ENCODE measurements around the gene RRAS2. TPM values are rescaled to one million over a fixed set of nuclear protein-coding genes. Genes with fewer than 3 reads are reported as not detected.

Gene RRAS2
- total RNA-seq, 1 donor from 2014 or later: 51.9 TPM

- TF ChIP-seq CTCF (IDR thresholded peaks at IDR 0.05; ENCODE audit: unreplicated experiment): no peak
- Mint-ChIP-seq H3K27me3 (ENCODE audit: low read depth) (no peaks in the 10 kb centered on the region), H3K36me3 (no peaks in the 10 kb centered on the region), H3K4me1 (peaks cover 9% of the 10 kb centered on the region), H3K9me3 (peaks cover 3% of the 10 kb centered on the region), H3K4me3 (no peak overlapping the region), H3K27ac (no peak overlapping the region)
- DNase-seq (ENCODE audit: low spot score in 2 of 2, unreplicated experiment in 2 of 2): no peak
Measured at GRCh38 chr11:14318581-14318981, 40.4 kb downstream of the RRAS2 start.

GRCh38 chr11:14317659-14318325, 41.2 kb downstream of the RRAS2 start:
- Mint-ChIP-seq H3K4me1 (peaks cover 13% of the 10 kb centered on the region), H3K9me3 (peaks cover 3% of the 10 kb centered on the region), H3K4me3 (no peak overlapping the region), H3K36me3 (no peaks in the 10 kb centered on the region), H3K27me3 (ENCODE audit: low read depth) (no peaks in the 10 kb centered on the region), H3K27ac (no peak overlapping the region)
- DNase-seq (ENCODE audit: low spot score in 2 of 2, unreplicated experiment in 2 of 2): no peak
- no peak for TF ChIP-seq CTCF (IDR thresholded peaks at IDR 0.05; ENCODE audit: unreplicated experiment)

- Mint-ChIP-seq H3K9me3 (no peaks in the 10 kb centered on the region), H3K27me3 (ENCODE audit: low read depth) (no peaks in the 10 kb centered on the region), H3K36me3 (no peaks in the 10 kb centered on the region), H3K27ac (no peak overlapping the region), H3K4me3 (no peak overlapping the region), H3K4me1 (peaks cover 14% of the 10 kb centered on the region)
- DNase-seq (ENCODE audit: low spot score in 2 of 2, unreplicated experiment in 2 of 2): no peak
- TF ChIP-seq CTCF (IDR thresholded peaks at IDR 0.05; ENCODE audit: unreplicated experiment): no peak
Measured at GRCh38 chr11:14315130-14315529, 43.9 kb downstream of the RRAS2 start.

GRCh38 chr11:14314127-14314526, 44.9 kb downstream of the RRAS2 start:
- Mint-ChIP-seq H3K4me3 (no peak overlapping the region), H3K27ac (no peak overlapping the region), H3K27me3 (ENCODE audit: low read depth) (no peaks in the 10 kb centered on the region), H3K9me3 (no peaks in the 10 kb centered on the region), H3K36me3 (no peaks in the 10 kb centered on the region), H3K4me1 (peaks cover 8% of the 10 kb centered on the region)
- no peak for DNase-seq (ENCODE audit: low spot score in 2 of 2, unreplicated experiment in 2 of 2)
- TF ChIP-seq CTCF (IDR thresholded peaks at IDR 0.05; ENCODE audit: unreplicated experiment): no peak

- Mint-ChIP-seq H3K36me3 (no peaks in the 10 kb centered on the region), H3K4me1 (peaks cover 10% of the 10 kb centered on the region), H3K9me3 (no peaks in the 10 kb centered on the region), H3K27ac (peak overlapping the region; percentile 47), H3K27me3 (ENCODE audit: low read depth) (no peaks in the 10 kb centered on the region), H3K4me3 (no peak overlapping the region)
- no peak for TF ChIP-seq CTCF (IDR thresholded peaks at IDR 0.05; ENCODE audit: unreplicated experiment)
- DNase-seq (ENCODE audit: low spot score in 2 of 2, unreplicated experiment in 2 of 2): no peak
Measured at GRCh38 chr11:14312736-14313438, 46.1 kb downstream of the RRAS2 start.
